Measurements from ENCODE around the gene ZC3HAV1L.
A peak's percentile ranks its signal among the peaks of the same experiment; 100 is the strongest.

ZC3HAV1L gene

GRCh38 chr7:138982204-138982623, 53.6 kb downstream of the ZC3HAV1L start:
- H3K4me3 ChIP-seq (replicated peaks; ENCODE audit: low read depth, low read length), result peak overlapping the region; percentile 63
- TF ChIP-seq CTCF (IDR thresholded peaks at IDR 0.05; ENCODE audit: insufficient read depth, low read length, poor library complexity, severe bottlenecking), result no peak
- DNase-seq (ENCODE audit: extremely low read depth, insufficient read length), result no peak
- no peaks in the 10 kb centered on the region for H3K36me3 ChIP-seq (ENCODE audit: control insufficient read depth, insufficient read depth, low read length)
- H3K27me3 ChIP-seq (replicated peaks; ENCODE audit: control insufficient read depth, insufficient read depth, low read length), result no peaks in the 10 kb centered on the region; the same call in none of the 2 replicates

DNA sequence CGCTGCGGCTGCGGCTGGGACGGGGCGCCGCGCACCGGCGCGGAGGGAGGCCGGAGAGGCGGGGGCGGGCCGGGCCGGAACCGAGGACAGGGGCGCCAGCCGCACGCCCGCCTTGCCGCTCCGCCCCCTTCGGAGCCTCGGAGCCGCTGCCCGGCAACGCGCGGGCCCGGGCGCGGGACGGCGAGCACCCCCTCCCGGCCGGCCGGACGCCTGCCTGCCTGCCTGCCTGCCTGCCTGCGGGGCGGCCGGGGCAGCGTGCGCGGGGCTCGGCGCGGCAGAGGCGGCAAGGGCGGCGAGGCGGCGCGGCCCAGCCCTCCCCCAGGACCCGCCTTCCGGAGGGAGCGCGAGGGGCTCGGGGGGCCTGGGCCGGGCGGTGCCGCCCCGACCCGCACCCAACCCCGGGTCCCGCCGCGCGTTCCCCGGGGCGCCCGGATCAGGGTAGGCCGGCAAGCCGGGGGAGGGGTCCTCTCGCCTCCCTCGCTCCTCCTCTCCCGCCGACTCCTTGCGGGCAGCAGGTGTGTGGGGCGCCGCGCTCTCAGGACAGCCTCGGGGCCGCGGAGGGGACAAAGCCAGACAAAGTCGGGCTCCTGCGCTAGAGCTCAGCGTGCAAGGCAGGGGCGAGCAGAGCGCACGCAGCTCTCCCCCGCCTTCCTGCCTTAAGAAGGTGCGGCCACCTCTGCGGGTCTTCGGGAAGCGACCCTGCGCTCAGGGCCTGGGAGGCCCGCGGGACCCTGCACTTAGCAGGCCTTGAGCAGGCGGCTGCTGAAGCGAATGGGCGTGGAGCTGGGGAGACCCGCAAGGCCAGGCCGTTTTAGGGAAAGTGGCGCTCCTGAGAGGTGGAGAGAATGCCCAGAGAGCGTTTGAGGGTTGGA, 54.3 kb downstream of the ZC3HAV1L start, which contains the start of gene KIAA1549:
Gene KIAA1549 (minus strand): TSS at position 58 of the 872 bp plus-strand sequence. CDS start 120 bp downstream, outside the sequence.
- DNase-seq (ENCODE audit: extremely low read depth, insufficient read length), result peak; percentile 82

GRCh38 chr7:138980563-138981291, 55.1 kb downstream of the ZC3HAV1L start:
- Histone ChIP-seq H3K27me3 (replicated peaks; ENCODE audit: control insufficient read depth, insufficient read depth, low read length) (no peaks in the 10 kb centered on the region; the same call in none of the 2 replicates), H3K36me3 (ENCODE audit: control insufficient read depth, insufficient read depth, low read length) (no peaks in the 10 kb centered on the region), H3K4me3 (replicated peaks; ENCODE audit: low read depth, low read length) (peak overlapping the region; percentile 65)
- DNase-seq (ENCODE audit: extremely low read depth, insufficient read length), result no peak
- TF ChIP-seq CTCF (IDR thresholded peaks at IDR 0.05; ENCODE audit: insufficient read depth, low read length, poor library complexity, severe bottlenecking), result no peak

More for the DNA sequence above, 54.3 kb downstream of the ZC3HAV1L start, which contains the start of gene KIAA1549:
- Histone ChIP-seq H3K4me3 (replicated peaks; ENCODE audit: low read depth, low read length) (peak within 1 kb of the TSS; percentile 65), H3K27me3 (replicated peaks; ENCODE audit: control insufficient read depth, insufficient read depth, low read length) (no peaks in the 10 kb centered on the region; the same call in none of the 2 replicates), H3K36me3 (ENCODE audit: control insufficient read depth, insufficient read depth, low read length) (no peaks in the 10 kb centered on the region)
- peak; percentile 1 for TF ChIP-seq CTCF (IDR thresholded peaks at IDR 0.05; ENCODE audit: insufficient read depth, low read length, poor library complexity, severe bottlenecking)

DNA sequence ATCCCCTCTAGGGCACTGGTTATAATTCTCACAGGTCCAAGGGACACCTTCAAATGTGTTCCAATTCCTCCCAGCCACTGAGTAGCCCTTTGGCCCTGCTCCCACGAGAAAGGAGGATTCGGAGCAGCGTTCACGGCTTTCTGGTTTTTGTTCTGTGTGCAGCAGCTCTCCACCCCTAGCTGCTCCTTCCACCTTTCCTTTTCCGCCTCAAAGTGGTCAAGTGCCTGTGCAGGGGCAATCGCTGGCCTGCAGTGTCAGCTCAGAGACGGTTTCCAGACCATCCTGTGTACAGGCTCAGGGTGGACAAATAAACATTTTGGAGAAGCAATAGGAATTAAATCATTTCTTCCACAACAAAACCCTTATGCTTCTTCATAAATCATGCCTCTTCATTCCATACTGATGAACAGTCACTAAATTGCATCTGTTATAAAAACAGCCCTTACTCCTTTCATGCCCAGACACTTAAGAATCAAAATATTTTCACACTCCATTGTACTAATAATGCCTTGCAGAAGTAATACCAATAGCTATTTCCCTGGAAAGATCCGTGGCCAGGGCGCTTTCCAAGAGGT, 55.8 kb downstream of the ZC3HAV1L start:
- Histone ChIP-seq H3K4me3 (replicated peaks; ENCODE audit: low read depth, low read length) (peak overlapping the region; percentile 65), H3K27me3 (replicated peaks; ENCODE audit: control insufficient read depth, insufficient read depth, low read length) (no peaks in the 10 kb centered on the region; the same call in none of the 2 replicates), H3K36me3 (ENCODE audit: control insufficient read depth, insufficient read depth, low read length) (no peaks in the 10 kb centered on the region)
- no peak for DNase-seq (ENCODE audit: extremely low read depth, insufficient read length)
- no peak for TF ChIP-seq CTCF (IDR thresholded peaks at IDR 0.05; ENCODE audit: insufficient read depth, low read length, poor library complexity, severe bottlenecking)

DNA sequence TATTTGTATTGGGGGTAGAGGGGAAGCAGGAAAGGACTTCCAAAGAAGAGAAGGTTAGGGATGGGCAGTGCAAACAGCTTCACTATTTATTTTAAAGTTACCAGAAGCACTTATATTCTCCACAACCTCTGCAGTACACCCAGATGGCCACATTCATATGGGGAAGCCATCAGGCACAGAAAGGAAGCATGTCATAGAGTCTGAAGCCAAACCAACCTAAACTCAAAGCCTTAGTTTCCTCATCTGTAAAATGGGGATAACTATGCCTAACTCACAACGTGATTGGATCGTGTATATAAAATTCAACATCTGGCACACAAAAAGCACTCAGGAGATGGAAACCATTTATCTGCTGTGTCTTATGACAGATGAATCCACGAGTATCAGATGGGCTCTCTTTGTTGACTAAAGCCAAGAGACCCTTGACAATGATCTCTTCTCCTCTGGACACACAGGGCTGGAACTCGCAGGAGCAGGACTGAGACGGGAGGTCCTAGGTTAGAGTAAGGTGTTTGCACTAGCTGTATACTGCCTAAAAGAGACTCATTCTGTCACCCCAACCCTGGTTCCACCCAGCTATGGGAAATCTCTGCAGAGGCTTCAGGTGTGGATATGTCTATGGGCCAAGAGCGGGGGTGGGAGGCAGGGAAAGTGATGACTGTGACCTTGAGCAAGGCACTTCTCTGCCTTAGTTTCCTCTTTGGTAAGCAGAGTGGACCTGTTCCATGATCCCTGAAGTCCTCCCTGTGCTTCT, 56.4 kb downstream of the ZC3HAV1L start:
- no peak for DNase-seq (ENCODE audit: extremely low read depth, insufficient read length)
- no peaks in the 10 kb centered on the region; the same call in none of the 2 replicates for H3K27me3 ChIP-seq (replicated peaks; ENCODE audit: control insufficient read depth, insufficient read depth, low read length)
- peak; percentile 23 for TF ChIP-seq CTCF (IDR thresholded peaks at IDR 0.05; ENCODE audit: insufficient read depth, low read length, poor library complexity, severe bottlenecking)
- no peaks in the 10 kb centered on the region for H3K36me3 ChIP-seq (ENCODE audit: control insufficient read depth, insufficient read depth, low read length)
- no peak overlapping the region for H3K4me3 ChIP-seq (replicated peaks; ENCODE audit: low read depth, low read length)
